ENCODE measurements around the gene CHST3. TPM values are rescaled to one million over a fixed set of nuclear protein-coding genes. Genes with fewer than 3 reads are reported as not detected.
A peak's percentile ranks its signal among the peaks of the same experiment; 100 is the strongest.

Gene CHST3
- polyA plus RNA-seq, 1 donor (not counting 4 experiments of a cell fraction or from before 2014, with no cell fraction given), result 12.0 TPM

- dilution Hi-C loops (cut with MboI; ENCODE audit: extremely low pct_ligation_motif_present, low sequenced_read_pairs), result no loop called here
- peak overlapping the region; percentile 54 for H3K9ac ChIP-seq (ENCODE audit: control insufficient read depth, extremely low read depth, insufficient read depth, low read length)
- peaks cover 96% of the 10 kb centered on the region for H3K4me1 ChIP-seq (ENCODE audit: control insufficient read depth, extremely low read depth, insufficient read depth, low read length)
- no peaks in the 10 kb centered on the region for H3K9me3 ChIP-seq (ENCODE audit: control insufficient read depth, low read depth, low read length)
- peaks cover 4 to 6% of the 10 kb centered on the region in 2 experiments for H3K36me3 ChIP-seq (ENCODE audit: control insufficient read depth in 2 of 2, extremely low read depth in 1 of 2, insufficient read depth in 2 of 2, low read length in 2 of 2)
- FAIRE-seq (peak; percentile 83), DNase-seq (ENCODE audit: low read depth, low spot score) (no peak)
- peak overlapping the region; percentile 29 for H3K27ac ChIP-seq (ENCODE audit: control insufficient read depth, insufficient read depth, low read length)
- peaks cover 73% of the 10 kb centered on the region for H3K79me2 ChIP-seq (ENCODE audit: control insufficient read depth, insufficient read depth, low read length)
- H4K20me1 ChIP-seq (ENCODE audit: control insufficient read depth, extremely low read depth, insufficient read depth, low read length), result peaks cover 8% of the 10 kb centered on the region
- H3K4me2 ChIP-seq (ENCODE audit: control insufficient read depth, extremely low read depth, insufficient read depth, low read depth, low read length), result peak overlapping the region; percentile 69
- no peaks in the 10 kb centered on the region for H3K27me3 ChIP-seq (ENCODE audit: control insufficient read depth, extremely low read depth, insufficient read depth, low read length)
- TF ChIP-seq EZH2 (IDR thresholded peaks at IDR 0.05; ENCODE audit: low read length) (no peak), CTCF (optimal IDR thresholded peaks at IDR 0.05 in 1 of 3, IDR thresholded peaks at IDR 0.05 in 1 of 3, conservative IDR thresholded peaks at IDR 0.05 in 1 of 3; ENCODE audit: extremely low read depth in 1 of 3, insufficient read depth in 2 of 3, low read length in 3 of 3) (no peak)
- H3K4me3 ChIP-seq (ENCODE audit: control insufficient read depth in 2 of 3, extremely low read depth in 1 of 3, insufficient read depth in 2 of 3, low read depth in 1 of 3, low read length in 3 of 3), result peak overlapping the region; percentile 16 to 38 (median 36)
- H2AFZ ChIP-seq (ENCODE audit: control insufficient read depth, low read length), result no peak overlapping the region
- peaks cover 11% of the 10 kb centered on the region for H3K9me1 ChIP-seq (ENCODE audit: control insufficient read depth, extremely low read depth, insufficient read depth, low read length)
These were observed 7.1 kb downstream of the CHST3 start for GRCh38 chr10:71971311-71971731.

GRCh38 chr10:71971769-71972555 lies 7.8 kb downstream of the CHST3 start:
- DNase-seq (ENCODE audit: low read depth, low spot score) (no peak), FAIRE-seq (no peak)
- Histone ChIP-seq H3K27ac (ENCODE audit: control insufficient read depth, insufficient read depth, low read length) (no peak overlapping the region), H3K9me1 (ENCODE audit: control insufficient read depth, extremely low read depth, insufficient read depth, low read length) (peaks cover 11% of the 10 kb centered on the region), H3K27me3 (ENCODE audit: control insufficient read depth, extremely low read depth, insufficient read depth, low read length) (no peaks in the 10 kb centered on the region), H2AFZ (ENCODE audit: control insufficient read depth, low read length) (no peak overlapping the region), H3K36me3 (ENCODE audit: control insufficient read depth in 2 of 2, extremely low read depth in 1 of 2, insufficient read depth in 2 of 2, low read length in 2 of 2) (peaks cover 4 to 6% of the 10 kb centered on the region in 2 experiments), H3K9ac (ENCODE audit: control insufficient read depth, extremely low read depth, insufficient read depth, low read length) (peak overlapping the region; percentile 54), H3K9me3 (ENCODE audit: control insufficient read depth, low read depth, low read length) (no peaks in the 10 kb centered on the region), H3K4me2 (ENCODE audit: control insufficient read depth, extremely low read depth, insufficient read depth, low read depth, low read length) (peak overlapping the region; percentile 69), H3K4me1 (ENCODE audit: control insufficient read depth, extremely low read depth, insufficient read depth, low read length) (peaks cover 96% of the 10 kb centered on the region), H3K4me3 (ENCODE audit: control insufficient read depth in 2 of 3, extremely low read depth in 1 of 3, insufficient read depth in 2 of 3, low read depth in 1 of 3, low read length in 3 of 3) (peak overlapping the region in 2 of 3 experiments; percentile 36 to 38), H3K79me2 (ENCODE audit: control insufficient read depth, insufficient read depth, low read length) (peaks cover 72% of the 10 kb centered on the region), H4K20me1 (ENCODE audit: control insufficient read depth, extremely low read depth, insufficient read depth, low read length) (peaks cover 8% of the 10 kb centered on the region)
- TF ChIP-seq CTCF (optimal IDR thresholded peaks at IDR 0.05 in 1 of 3, IDR thresholded peaks at IDR 0.05 in 1 of 3, conservative IDR thresholded peaks at IDR 0.05 in 1 of 3; ENCODE audit: extremely low read depth in 1 of 3, insufficient read depth in 2 of 3, low read length in 3 of 3), result no peak
- TF ChIP-seq EZH2 (IDR thresholded peaks at IDR 0.05; ENCODE audit: low read length), result no peak
- dilution Hi-C loops (cut with MboI; ENCODE audit: extremely low pct_ligation_motif_present, low sequenced_read_pairs), result no loop called here

Measured in keratinocyte (primary cell).